DMS153 (cell line): Measurements from ENCODE around the gene CPXM1.

Experiments
- DNase-seq: peaks from one replicate; lab custom pipeline; 2025; lab: John Stamatoyannopoulos, UW

Gene CPXM1

DNA sequence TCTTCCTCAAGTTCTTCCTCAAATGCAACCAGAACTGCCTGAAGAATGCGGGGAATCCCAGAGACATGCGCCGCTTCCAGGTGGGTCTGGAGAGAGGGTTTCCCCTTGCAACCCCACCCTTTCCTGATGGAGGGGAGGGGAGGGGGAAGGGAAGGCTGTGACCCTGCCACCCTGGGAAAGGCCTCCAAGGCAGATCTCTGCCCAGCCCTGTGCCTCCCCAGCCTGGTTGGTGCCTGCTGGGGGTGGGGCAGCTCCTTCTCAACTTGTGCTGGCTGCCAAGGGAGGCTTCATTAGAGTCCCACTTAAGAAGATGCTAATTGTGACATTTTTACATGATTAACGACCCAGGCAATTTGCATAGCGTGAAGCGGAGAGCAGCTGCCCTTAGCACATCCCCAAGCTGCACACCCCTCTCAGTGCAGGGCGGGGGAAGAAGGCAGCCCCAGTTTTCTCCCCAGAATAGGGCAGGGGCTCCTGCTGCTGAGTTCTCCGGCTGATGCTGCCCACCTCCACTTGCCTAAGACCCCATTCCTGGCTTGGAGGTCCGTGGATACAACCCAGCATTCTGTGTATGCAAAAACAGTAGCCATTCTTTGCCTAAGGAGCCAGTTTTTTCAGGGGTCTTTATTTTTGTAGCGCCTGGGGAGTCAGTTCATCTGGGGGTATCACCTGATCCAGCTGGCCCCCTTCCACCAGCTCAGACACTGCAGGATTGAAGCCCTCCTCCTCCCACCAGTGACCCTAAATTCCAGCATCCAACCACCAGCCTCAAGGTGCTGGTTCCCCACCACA lies 51.7 kb downstream of the CPXM1 start:
- DNase-seq = no peak

DNA sequence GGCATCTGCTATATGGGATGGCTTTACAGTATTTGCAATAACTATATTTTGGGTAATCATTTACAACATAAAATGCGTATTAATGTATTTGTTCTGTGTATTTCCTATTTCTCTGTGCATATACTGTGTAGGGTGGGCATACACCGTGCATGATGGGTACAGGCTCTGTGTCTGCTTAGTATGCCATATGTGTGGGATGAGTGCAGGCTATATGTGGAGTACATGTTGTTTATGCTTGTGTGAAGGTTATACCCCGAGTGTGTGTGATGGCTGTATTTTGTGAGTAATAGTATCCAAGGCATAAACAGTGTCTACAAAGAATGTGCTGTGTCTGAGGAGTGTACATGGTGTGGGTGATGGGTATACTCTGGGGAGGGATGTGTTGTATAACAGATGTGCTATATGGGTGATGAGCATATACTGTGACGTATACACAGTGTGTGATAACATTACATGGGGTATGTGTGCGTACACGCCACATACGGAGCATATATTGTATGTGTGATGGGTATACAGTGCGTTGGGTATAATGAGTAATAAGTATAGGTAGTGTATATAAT lies 52.7 kb downstream of the CPXM1 start:
- no peak for DNase-seq

DNA sequence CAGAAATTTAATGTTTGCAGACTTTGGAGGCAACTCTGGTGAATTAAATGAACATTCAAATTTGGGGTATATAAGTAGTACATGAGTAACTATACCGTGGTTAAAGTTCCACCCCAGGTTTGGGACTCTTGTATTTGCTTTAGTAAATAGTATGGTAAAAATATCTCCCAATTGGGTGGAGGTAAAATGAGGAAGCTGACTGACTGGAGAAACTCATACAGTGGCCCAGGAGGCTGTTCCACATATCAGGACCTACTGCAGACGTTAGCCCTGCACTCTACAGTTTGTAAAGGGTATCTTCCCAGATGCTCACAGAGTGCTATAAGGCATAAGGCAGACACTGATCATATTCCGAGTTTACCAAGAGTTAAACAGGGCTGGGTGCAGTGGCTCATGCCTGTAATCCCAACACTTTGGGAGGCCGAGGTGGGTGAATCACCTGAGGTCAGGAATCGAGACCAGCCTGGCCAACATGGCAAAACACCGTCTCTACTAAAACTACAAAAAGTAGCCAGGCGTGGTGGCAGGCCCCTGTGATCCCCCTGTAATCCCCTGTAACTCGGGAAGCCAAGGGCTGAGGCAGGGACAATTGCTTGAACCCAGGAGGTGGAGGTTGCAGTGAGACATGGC lies 53.7 kb downstream of the CPXM1 start:
- no peak for DNase-seq

DNA sequence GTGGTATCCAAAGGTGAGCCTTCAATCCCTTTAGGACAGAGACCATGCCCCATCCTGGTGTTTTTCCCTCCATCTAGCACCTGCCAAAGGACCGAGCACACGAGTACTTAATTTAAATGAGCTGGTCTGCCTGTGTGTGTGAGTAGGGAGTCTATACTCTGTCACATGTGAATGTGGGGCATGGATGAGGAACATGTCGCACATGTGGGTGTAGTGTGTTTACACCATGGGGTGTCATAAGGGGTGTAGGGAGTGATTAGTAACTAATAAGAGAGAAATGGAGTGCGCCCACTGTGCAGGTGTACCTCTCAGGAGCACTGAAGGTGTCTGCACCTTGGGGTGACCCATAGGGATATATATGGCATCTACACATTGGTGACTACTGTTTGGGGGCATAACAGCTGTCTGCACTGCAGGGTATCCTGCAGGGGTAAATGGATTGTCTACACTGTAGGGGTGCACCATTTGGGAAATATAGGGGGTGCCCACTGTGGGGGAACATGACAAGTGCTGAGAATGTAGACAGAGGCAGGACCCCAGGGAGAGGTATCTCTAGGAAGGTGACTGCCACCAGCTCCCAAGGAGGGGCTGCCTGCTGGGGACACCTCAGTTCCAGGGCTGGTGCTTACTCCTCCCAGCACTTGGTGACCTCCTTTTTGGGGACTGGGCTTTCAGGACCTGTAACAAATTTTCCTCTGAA lies 54.3 kb downstream of the CPXM1 start:
- no peak for DNase-seq

DNA sequence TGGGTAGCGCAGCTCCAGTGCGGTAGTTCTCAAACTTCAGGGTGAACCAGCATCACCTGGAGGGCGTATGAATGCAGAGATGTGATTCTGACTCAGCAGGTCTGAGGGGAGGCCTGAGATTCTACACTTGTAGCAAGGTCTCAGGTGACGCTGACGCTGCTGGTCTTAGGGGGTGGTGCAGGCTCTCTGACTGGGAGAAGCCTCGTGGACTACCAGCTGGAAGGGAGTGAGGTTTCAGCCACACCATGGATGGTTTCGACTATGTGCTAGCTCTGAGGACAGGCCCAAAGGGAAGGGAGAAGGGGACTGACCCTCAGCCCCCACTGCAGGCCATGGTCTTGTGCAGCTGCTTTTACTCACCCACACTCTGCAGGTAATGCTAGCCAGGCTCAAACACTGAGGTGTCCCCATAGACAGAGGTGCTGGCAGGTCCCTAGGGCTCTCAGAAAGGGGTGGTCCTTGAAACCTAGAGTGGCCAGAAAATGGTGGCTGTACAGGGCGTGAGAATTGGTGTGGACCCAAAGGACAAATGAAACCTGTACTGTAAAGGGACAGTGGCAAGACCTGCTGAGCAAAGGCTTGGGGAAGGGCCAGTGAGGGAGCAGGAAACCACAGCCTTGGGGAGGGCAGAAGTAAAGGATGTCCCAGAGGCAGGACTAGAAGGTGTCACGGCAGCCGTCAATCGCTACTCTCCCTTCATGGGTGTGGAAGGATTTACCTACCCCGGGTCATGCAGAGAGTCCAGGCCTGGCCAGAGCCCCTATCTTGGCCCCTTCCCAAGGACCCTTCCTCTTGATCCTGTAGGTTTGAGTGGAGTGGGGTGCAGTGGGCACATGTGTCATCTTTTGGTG lies 55.1 kb downstream of the CPXM1 start:
- DNase-seq = no peak
